Psoas muscle (tissue), 8 donors: Measurements from ENCODE around the gene MME. TPM values are rescaled to one million over a fixed set of nuclear protein-coding genes. Genes with fewer than 3 reads are reported as not detected.
"Not testable (repeated sequence)": the region's sequence is repeated elsewhere in the genome, so short reads cannot be mapped to it uniquely, and the experiment has no call there.

Source experiments
- ATAC-seq, 4 donors: fragments of 200-7000 bp; cut with Tn5 transposase; one replicate each; pipeline ENCODE4 v1.9.1; 2020; ENCODE audit warnings: moderate library complexity in 3 of 4, mild to moderate bottlenecking in 2 of 4
- DNase-seq, 2 donors: peaks; one replicate each; pipeline ENCODE4 v3.0.0-alpha.2; 2020
- H3K27ac ChIP-seq: fragments of 200-600 bp; one replicate; pipeline ENCODE4 v1.8.0; 2022
- H3K27me3 ChIP-seq, 3 donors: fragments of 200-600 bp in 1 of 3; one replicate each; pipeline versions ENCODE4 v1.6.1 to v1.8.0; 2013 to 2022; ENCODE audit warnings: low read length in 2 of 3, mild to moderate bottlenecking in 2 of 3, moderate library complexity in 1 of 3; ENCODE audit not compliant: insufficient read depth in 3 of 3
- H3K36me3 ChIP-seq, 2 donors: fragments of 200-600 bp in 1 of 2; one replicate each; pipeline versions ENCODE4 v1.6.1 to v1.8.0; 2013 to 2022; ENCODE audit warnings: low read depth in 1 of 2, mild to moderate bottlenecking in 1 of 2, moderate library complexity in 1 of 2; ENCODE audit not compliant: insufficient read depth in 1 of 2
- H3K4me1 ChIP-seq: fragments of 200-600 bp; one replicate; pipeline ENCODE4 v1.8.0; 2022
- H3K4me3 ChIP-seq: fragments of 200-600 bp; one replicate; pipeline ENCODE4 v1.8.0; 2022; ENCODE audit warnings: mild to moderate bottlenecking
- H3K9me3 ChIP-seq: fragments of 200-600 bp; one replicate; pipeline ENCODE4 v1.8.0; 2022
- WGBS, 3 donors: extraction: QIAGEN DNeasy Blood & Tissue Kit; methylation state at CpG; one replicate each; pipeline versions ENCODE4 v1.1.6 to v1.1.7; 2013; 5-methylcytosine and 5-hydroxymethylcytosine counted together
- intact Hi-C, 2 donors: fragments of 100-400 bp; cut with DNase I; formaldehyde crosslinking; loops; one replicate each; pipeline versions ENCODE4 v1.11.0 to v1.14.2; 2022
- polyA plus RNA-seq, 3 donors: library from polyadenylated mRNA; stranded (reverse); fragments of 200-250 nt; gene quantifications; one replicate each; pipeline ENCODE4 v1.2.3, GENCODE V29; 2013
- total RNA-seq, 4 donors: library from RNA; stranded (reverse); fragmentation: NEBNext Ultra II Directional in 2 of 4; extraction: Animal tissue kit (Norgen Biotek cat#: 25700) in 2 of 4; gene quantifications; one replicate each; pipeline versions ENCODE4 v1.2.1 to v1.2.4, GENCODE V29; 2021 to 2023
- TF ChIP-seq, protein P1 (sequence below): fragments of 200-600 bp; IDR thresholded peaks from one replicate; pipeline ENCODE4 v1.8.0; 2022; ENCODE audit warnings: antibody characterized with exemption
- donor health status: healthy with polysubstance abuse.
- donor health status: DM: no; HTN: no; CAD: no; lungs with moderate emphysema.
- donor health status: Bipolar disorder and iron deficiency.
- donor health status: healthy.
- donor health status: DM: yes; HTN: yes; CAD: no.
- donor health status: DM: no; HTN: no; CAD: no.
- donor health status: DM: no; HTN: no; CAD: no.
- donor health status: DM: yes; HTN: yes; CAD: no.

Gene MME
- total and polyA plus RNA-seq, 7 donors, result 10.3 to 44.1 (median 38.5) TPM

GRCh38 chr3:155130001-155130400 lies 49.9 kb downstream of the MME start:
- Histone ChIP-seq H3K27me3 (no peaks in the 10 kb centered on the region), H3K9me3 (no peaks in the 10 kb centered on the region), H3K4me1 (no peaks in the 10 kb centered on the region), H3K4me3 (no peak overlapping the region), H3K36me3 (peaks cover 0 to 2% of the 10 kb centered on the region in 2 donors), H3K27ac (no peak overlapping the region)
- TF ChIP-seq, protein P1, sequence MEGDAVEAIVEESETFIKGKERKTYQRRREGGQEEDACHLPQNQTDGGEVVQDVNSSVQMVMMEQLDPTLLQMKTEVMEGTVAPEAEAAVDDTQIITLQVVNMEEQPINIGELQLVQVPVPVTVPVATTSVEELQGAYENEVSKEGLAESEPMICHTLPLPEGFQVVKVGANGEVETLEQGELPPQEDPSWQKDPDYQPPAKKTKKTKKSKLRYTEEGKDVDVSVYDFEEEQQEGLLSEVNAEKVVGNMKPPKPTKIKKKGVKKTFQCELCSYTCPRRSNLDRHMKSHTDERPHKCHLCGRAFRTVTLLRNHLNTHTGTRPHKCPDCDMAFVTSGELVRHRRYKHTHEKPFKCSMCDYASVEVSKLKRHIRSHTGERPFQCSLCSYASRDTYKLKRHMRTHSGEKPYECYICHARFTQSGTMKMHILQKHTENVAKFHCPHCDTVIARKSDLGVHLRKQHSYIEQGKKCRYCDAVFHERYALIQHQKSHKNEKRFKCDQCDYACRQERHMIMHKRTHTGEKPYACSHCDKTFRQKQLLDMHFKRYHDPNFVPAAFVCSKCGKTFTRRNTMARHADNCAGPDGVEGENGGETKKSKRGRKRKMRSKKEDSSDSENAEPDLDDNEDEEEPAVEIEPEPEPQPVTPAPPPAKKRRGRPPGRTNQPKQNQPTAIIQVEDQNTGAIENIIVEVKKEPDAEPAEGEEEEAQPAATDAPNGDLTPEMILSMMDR, result no peak
- intact Hi-C loops, result no loop called here
- ATAC-seq, result no peak
- no peak for DNase-seq

- no peak overlapping the region for H3K4me3 ChIP-seq
- peaks cover 0 to 2% of the 10 kb centered on the region in 2 donors for H3K36me3 ChIP-seq
- TF ChIP-seq, protein P1, result no peak
- H3K4me1 ChIP-seq, result no peaks in the 10 kb centered on the region
- ATAC-seq (peak in 3 of 4 donors; percentile 51 to 72 (median 71)), DNase-seq (no peak)
- intact Hi-C loops, result no loop called here
- 81 to 91% (median 82%) methylated on average over 4 of the region's 4 CpGs for WGBS, 3 donors
- no peaks in the 10 kb centered on the region for H3K9me3 ChIP-seq
- no peaks in the 10 kb centered on the region for H3K27me3 ChIP-seq
- H3K27ac ChIP-seq, result no peak overlapping the region
Measured at GRCh38 chr3:155131104-155131503, 51.0 kb downstream of the MME start.

DNA sequence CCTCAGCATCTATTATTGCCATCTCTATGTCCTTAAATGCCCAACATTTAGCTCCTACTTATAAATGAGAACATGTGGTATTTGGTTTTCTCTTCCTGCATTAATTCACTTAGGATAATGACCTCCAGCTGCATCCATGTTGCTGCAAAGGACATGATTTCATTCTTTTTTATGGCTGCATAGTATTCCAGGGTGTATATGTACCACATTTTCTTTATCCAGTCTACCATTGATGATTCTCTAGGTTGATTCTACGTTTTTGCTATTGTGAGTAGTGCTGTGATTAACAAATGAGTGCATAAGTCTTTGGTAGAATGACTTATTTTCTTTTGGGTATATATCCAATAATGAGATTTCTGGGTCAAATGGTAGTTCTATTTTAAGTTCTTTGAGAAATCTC lies 54.2 kb downstream of the MME start:
- ATAC-seq, intact Hi-C loops, H3K9me3 ChIP-seq, H3K27ac ChIP-seq, H3K4me3 ChIP-seq, H3K4me1 ChIP-seq, DNase-seq, H3K36me3 ChIP-seq, H3K27me3 ChIP-seq: not testable (repeated sequence)
- WGBS, 3 donors, result 44 to 70% (median 61%) methylated on average over 1 of the region's 1 CpG

DNA sequence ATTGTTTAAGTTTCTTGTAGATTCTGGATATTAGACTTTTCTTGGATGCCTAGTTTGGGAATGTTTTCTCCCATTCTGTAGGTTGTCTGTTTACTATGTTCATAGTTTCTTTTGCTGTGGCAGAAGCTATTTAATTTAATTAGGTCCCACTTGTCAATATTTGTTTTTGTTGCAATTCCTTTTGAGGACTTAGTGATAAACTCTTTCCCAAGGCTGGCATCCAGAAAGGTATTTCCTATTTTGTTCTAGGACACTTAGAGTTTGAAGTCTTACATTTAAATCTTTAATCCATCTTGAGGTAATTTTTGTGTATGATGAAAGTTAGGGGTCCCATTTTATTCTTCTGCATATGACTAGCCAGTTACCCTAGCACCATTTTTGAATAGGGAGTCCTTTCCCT lies 54.9 kb downstream of the MME start:
- intact Hi-C loops, result no loop called here
- Histone ChIP-seq H3K4me3 (no peak overlapping the region), H3K27me3 (no peaks in the 10 kb centered on the region), H3K4me1 (no peaks in the 10 kb centered on the region), H3K9me3 (no peaks in the 10 kb centered on the region), H3K27ac (no peak overlapping the region), H3K36me3 (peaks cover 0 to 5% of the 10 kb centered on the region in 2 donors)
- TF ChIP-seq, protein P1, result no peak
- DNase-seq (no peak), ATAC-seq (no peak)

DNA sequence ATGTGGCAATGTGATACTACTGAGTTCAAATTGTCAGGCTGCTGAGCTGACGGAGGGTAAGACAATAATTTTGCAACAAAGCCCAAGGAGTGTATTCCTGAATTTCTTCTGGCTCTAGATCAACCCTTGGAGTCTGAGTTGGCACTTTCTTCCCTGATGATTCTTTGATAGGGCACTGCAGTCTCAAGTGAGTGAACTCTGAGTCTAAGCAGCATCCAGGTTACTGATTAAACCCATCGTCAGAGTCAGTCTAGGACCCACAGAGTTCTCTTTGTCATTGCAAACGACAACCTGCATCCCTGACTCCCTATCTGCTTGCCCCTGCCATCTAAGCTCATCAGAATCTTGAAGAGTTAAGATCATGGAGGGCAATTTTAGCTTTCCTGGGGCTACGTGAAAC lies 58.6 kb downstream of the MME start:
- H3K36me3 ChIP-seq, result peaks cover 0 to 3% of the 10 kb centered on the region in 2 donors
- H3K4me3 ChIP-seq, result no peak overlapping the region
- H3K27ac ChIP-seq, result no peak overlapping the region
- intact Hi-C loops, result no loop called here
- H3K27me3 ChIP-seq, result no peaks in the 10 kb centered on the region
- 81 to 86% (median 84%) methylated on average over 4 of the region's 4 CpGs for WGBS, 3 donors
- TF ChIP-seq, protein P1, result no peak
- H3K9me3 ChIP-seq, result no peaks in the 10 kb centered on the region
- no peaks in the 10 kb centered on the region for H3K4me1 ChIP-seq
- ATAC-seq (no peak), DNase-seq (no peak)
